GM12873 (cell line): Measurements from ENCODE around the gene SDF2.

Experiments used
- CTCF ChIP-seq: IDR thresholded peaks from 2 replicates; pipeline ENCODE4 v1.5.1; 2012; ENCODE audit warnings: low read depth, mild to moderate bottlenecking, moderate library complexity, low read length, control low read depth; ENCODE audit not compliant: insufficient read depth; ENCODE audit errors: missing control alignments

SDF2 gene

GRCh38 chr17:28698253-28698941 lies 36.7 kb upstream of the SDF2 start:
- TF ChIP-seq CTCF = no peak

DNA sequence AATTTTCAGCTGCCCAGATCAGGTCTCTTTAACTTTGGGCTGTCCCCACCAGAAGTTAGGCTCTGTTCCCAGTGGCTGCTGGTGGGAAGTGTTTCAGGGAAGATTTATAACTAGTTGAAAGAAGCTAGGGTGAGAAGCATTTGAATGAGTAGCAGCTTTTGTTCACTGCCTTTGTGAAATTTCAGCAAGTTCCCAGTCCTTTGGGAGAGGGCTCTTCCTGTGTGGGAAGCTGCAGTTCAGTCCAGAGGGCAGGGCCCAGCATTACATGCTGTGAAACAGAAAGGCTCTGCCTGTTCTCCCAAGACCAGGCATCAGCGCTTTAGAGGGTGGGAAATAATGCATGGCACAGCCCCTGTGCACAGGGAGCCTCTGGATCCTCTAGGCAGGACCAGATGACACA lies 32.2 kb upstream of the SDF2 start:
- TF ChIP-seq CTCF = no peak

- TF ChIP-seq CTCF = no peak
Observed at GRCh38 chr17:28689011-28689410, 27.3 kb upstream of the SDF2 start.

DNA sequence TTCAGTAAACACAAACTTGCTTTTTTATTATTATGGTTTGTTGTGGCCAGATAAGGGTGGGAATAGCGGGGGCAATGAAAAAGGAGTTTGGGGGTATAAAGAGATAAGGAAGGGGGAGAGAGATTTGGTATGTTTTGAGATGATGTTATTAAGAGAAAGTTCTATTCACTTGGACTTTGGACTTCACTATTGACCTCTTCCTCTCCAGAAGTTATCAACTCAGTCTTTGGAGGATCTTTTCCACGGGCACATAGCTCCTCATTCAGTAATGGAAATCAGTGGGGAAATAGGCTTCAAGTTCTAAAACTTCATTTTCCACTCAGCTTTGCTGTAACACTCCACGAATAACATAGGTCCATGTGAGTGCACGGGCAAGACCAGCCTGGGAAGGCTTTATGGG lies 26.8 kb upstream of the SDF2 start:
- no peak for TF ChIP-seq CTCF

DNA sequence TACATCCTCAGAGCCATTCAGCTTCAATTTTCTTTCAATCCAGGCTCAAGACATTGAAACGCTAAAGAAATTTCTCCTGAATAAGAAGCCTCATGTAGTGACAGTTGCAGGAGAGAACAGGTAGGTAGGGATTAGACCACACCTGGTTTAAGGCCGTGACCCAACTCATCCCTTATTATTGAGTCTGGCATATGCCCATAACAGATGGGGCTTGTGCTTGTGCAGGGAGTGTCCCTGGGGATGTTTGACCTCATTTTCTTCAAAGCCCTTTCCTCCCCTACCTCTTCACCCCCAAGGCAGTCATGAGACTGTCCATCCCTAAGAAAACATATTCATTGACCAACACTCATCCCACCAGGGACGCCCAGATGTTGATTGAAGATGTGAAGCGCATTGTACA lies 24.6 kb upstream of the SDF2 start:
- no peak for TF ChIP-seq CTCF

GRCh38 chr17:28685366-28685765 lies 23.7 kb upstream of the SDF2 start:
- no peak for TF ChIP-seq CTCF

DNA sequence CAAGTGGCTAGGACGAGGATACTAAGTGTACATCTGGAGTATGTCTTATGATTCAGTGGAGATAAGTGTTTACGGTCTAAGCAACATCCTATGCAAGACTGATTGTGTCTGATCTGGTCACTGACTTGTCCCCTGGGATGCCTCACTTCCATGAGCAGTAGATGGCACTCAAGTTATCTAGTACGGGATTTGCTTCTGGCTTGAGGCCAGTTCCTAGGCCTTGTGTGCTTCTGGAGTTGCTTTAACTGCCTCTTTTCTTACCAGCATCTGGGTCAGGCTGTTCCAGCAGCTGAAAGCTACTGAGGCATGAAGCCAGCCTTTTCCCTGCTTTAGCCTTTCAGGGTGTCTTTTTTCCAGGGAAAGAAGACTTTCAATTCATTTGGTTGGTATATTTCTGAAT lies 23.3 kb upstream of the SDF2 start:
- TF ChIP-seq CTCF = no peak
